ACC112 (cell line): ENCODE results near the gene GPRASP3.
A peak's percentile ranks its signal among the peaks of the same experiment; 100 is the strongest.
"Not testable (repeated sequence)": the region's sequence is repeated elsewhere in the genome, so short reads cannot be mapped to it uniquely, and the experiment has no call there.

Experiments
- H2AFZ ChIP-seq: fragments of 200-600 bp; sonication (generic); one replicate; pipeline ENCODE4 v1.6.0; 2017; ENCODE audit warnings: antibody characterized with exemption, low read length; ENCODE audit not compliant: unreplicated experiment
- H3K27ac ChIP-seq: fragments of 200-600 bp; sonication (generic); 2 replicates; pipeline ENCODE4 v1.5.1; 2014; ENCODE audit warnings: low read depth, mild to moderate bottlenecking, antibody characterized with exemption, low read length, moderate library complexity
- H3K27me3 ChIP-seq: fragments of 200-600 bp; sonication (generic); 2 replicates; pipeline ENCODE4 v1.6.1; 2014; ENCODE audit warnings: mild to moderate bottlenecking, antibody characterized with exemption, low read length, moderate library complexity, mixed read lengths; ENCODE audit not compliant: insufficient read depth
- H3K36me3 ChIP-seq: fragments of 200-600 bp; sonication (generic); 2 replicates; pipeline ENCODE4 v1.6.1; 2016; ENCODE audit warnings: mild to moderate bottlenecking, antibody characterized with exemption, low read length, moderate library complexity, mixed read lengths; ENCODE audit not compliant: insufficient read depth
- H3K4me1 ChIP-seq: fragments of 200-600 bp; sonication (generic); one replicate; pipeline ENCODE4 v1.6.1; 2016; ENCODE audit warnings: low read length, mixed read lengths; ENCODE audit not compliant: insufficient read depth, unreplicated experiment, control insufficient read depth
- H3K4me3 ChIP-seq: fragments of 200-600 bp; sonication (generic); 2 replicates; pipeline ENCODE4 v1.5.1; 2014; ENCODE audit warnings: mild to moderate bottlenecking, low read depth, low read length
- H3K79me2 ChIP-seq: fragments of 200-600 bp; sonication (generic); one replicate; pipeline ENCODE4 v1.6.0; 2016; ENCODE audit warnings: low read length; ENCODE audit not compliant: control insufficient read depth, unreplicated experiment, insufficient read depth

GPRASP3 gene

GRCh38 chrX:102712981-102713625 is 7.4 kb upstream of the GPRASP3 start:
- no peaks in the 10 kb centered on the region for H3K79me2 ChIP-seq
- H3K27me3 ChIP-seq = no peaks in the 10 kb centered on the region
- no peaks in the 10 kb centered on the region for H3K4me1 ChIP-seq
- H2AFZ ChIP-seq = peak overlapping the region; percentile 81
- H3K4me3 ChIP-seq = peak overlapping the region; percentile 87
- H3K27ac ChIP-seq = no peak overlapping the region
- H3K36me3 ChIP-seq = no peaks in the 10 kb centered on the region

- Histone ChIP-seq H3K79me2 (no peaks in the 10 kb centered on the region), H3K4me3 (no peak overlapping the region), H3K4me1 (no peaks in the 10 kb centered on the region), H3K27me3 (no peaks in the 10 kb centered on the region), H3K27ac (no peak overlapping the region), H2AFZ (no peak overlapping the region), H3K36me3 (no peaks in the 10 kb centered on the region)
These were observed 5.5 kb upstream of the GPRASP3 start for GRCh38 chrX:102714994-102715393.

- no peaks in the 10 kb centered on the region for H3K27me3 ChIP-seq
- H2AFZ ChIP-seq = no peak overlapping the region
- H3K4me3 ChIP-seq = no peak overlapping the region
- no peaks in the 10 kb centered on the region for H3K79me2 ChIP-seq
- no peaks in the 10 kb centered on the region for H3K36me3 ChIP-seq
- H3K4me1 ChIP-seq = no peaks in the 10 kb centered on the region
- no peak overlapping the region for H3K27ac ChIP-seq
These were observed 4.6 kb upstream of the GPRASP3 start for GRCh38 chrX:102715967-102716366.

GRCh38 chrX:102721169-102721506 is 595 bp downstream of the GPRASP3 start:
- Histone ChIP-seq H2AFZ (peak overlapping the region; percentile 62), H3K4me3 (peak overlapping the region; percentile 74)
- not testable (repeated sequence) for H3K27me3 ChIP-seq, H3K27ac ChIP-seq, H3K79me2 ChIP-seq, H3K36me3 ChIP-seq, H3K4me1 ChIP-seq

- Histone ChIP-seq H3K27ac (no peak overlapping the region), H3K36me3 (no peaks in the 10 kb centered on the region), H3K4me1 (no peaks in the 10 kb centered on the region), H3K27me3 (no peaks in the 10 kb centered on the region), H3K4me3 (no peak overlapping the region), H2AFZ (no peak overlapping the region), H3K79me2 (no peaks in the 10 kb centered on the region)
These were observed 2.9 kb downstream of the GPRASP3 start for GRCh38 chrX:102723456-102723855.

- no peak overlapping the region for H3K4me3 ChIP-seq
- H2AFZ ChIP-seq = no peak overlapping the region
- H3K27me3 ChIP-seq = no peaks in the 10 kb centered on the region
- no peak overlapping the region for H3K27ac ChIP-seq
- H3K4me1 ChIP-seq = no peaks in the 10 kb centered on the region
- H3K79me2 ChIP-seq = no peaks in the 10 kb centered on the region
- no peaks in the 10 kb centered on the region for H3K36me3 ChIP-seq
These were observed 7.2 kb downstream of the GPRASP3 start for GRCh38 chrX:102727761-102728160.

- Histone ChIP-seq H3K36me3 (no peaks in the 10 kb centered on the region), H3K4me1 (no peaks in the 10 kb centered on the region), H3K4me3 (no peak overlapping the region), H3K79me2 (no peaks in the 10 kb centered on the region), H2AFZ (no peak overlapping the region), H3K27me3 (no peaks in the 10 kb centered on the region), H3K27ac (no peak overlapping the region)
These were observed 8.1 kb downstream of the GPRASP3 start for GRCh38 chrX:102728646-102729045.

- Histone ChIP-seq H2AFZ (no peak overlapping the region), H3K27me3 (no peaks in the 10 kb centered on the region), H3K36me3 (no peaks in the 10 kb centered on the region), H3K27ac (no peak overlapping the region), H3K4me1 (no peaks in the 10 kb centered on the region), H3K79me2 (no peaks in the 10 kb centered on the region), H3K4me3 (no peak overlapping the region)
These were observed 19.1 kb downstream of the GPRASP3 start for GRCh38 chrX:102739657-102740056.

GRCh38 chrX:102744307-102744706 is 23.8 kb downstream of the GPRASP3 start:
- H3K27me3 ChIP-seq = no peaks in the 10 kb centered on the region
- no peak overlapping the region for H3K4me3 ChIP-seq
- H3K27ac ChIP-seq = no peak overlapping the region
- peaks cover 2% of the 10 kb centered on the region for H3K79me2 ChIP-seq
- no peaks in the 10 kb centered on the region for H3K4me1 ChIP-seq
- no peaks in the 10 kb centered on the region for H3K36me3 ChIP-seq
- H2AFZ ChIP-seq = no peak overlapping the region

GRCh38 chrX:102745513-102745856 is 24.9 kb downstream of the GPRASP3 start:
- H3K79me2 ChIP-seq = peaks cover 2% of the 10 kb centered on the region
- peak overlapping the region; percentile 78 for H3K4me3 ChIP-seq
- no peaks in the 10 kb centered on the region for H3K36me3 ChIP-seq
- no peak overlapping the region for H3K27ac ChIP-seq
- H2AFZ ChIP-seq = no peak overlapping the region
- H3K27me3 ChIP-seq = no peaks in the 10 kb centered on the region
- H3K4me1 ChIP-seq = no peaks in the 10 kb centered on the region

- Histone ChIP-seq H3K27ac (no peak overlapping the region), H3K4me1 (no peaks in the 10 kb centered on the region), H3K27me3 (no peaks in the 10 kb centered on the region), H3K36me3 (no peaks in the 10 kb centered on the region), H3K79me2 (peaks cover 2% of the 10 kb centered on the region), H2AFZ (peak overlapping the region; percentile 93), H3K4me3 (peak overlapping the region; percentile 78)
These were observed 25.5 kb downstream of the GPRASP3 start for GRCh38 chrX:102745857-102746584.
